Parathyroid adenoma (tissue), 2 donors: ENCODE data around the gene GADD45B.
"Not testable (repeated sequence)": the region's sequence is repeated elsewhere in the genome, so short reads cannot be mapped to it uniquely, and the experiment has no call there.

ENCODE experiments used
- H2AFZ ChIP-seq: fragments of 300-600 bp; sonication (generic); one replicate; pipeline ENCODE4 v1.7.0; 2017; ENCODE audit warnings: antibody characterized with exemption, mild to moderate bottlenecking
- H3K27ac ChIP-seq: fragments of 300-600 bp; sonication (generic); one replicate; pipeline ENCODE4 v1.7.0; 2017
- H3K27me3 ChIP-seq: fragments of 300-600 bp; sonication (generic); one replicate; pipeline ENCODE4 v1.7.0; 2017; ENCODE audit warnings: low read length; ENCODE audit not compliant: control insufficient read depth, insufficient read depth
- H3K36me3 ChIP-seq: fragments of 300-600 bp; sonication (generic); one replicate; pipeline ENCODE4 v1.7.0; 2017; ENCODE audit warnings: low read length; ENCODE audit not compliant: control insufficient read depth, insufficient read depth
- H3K4me1 ChIP-seq: fragments of 300-600 bp; sonication (generic); one replicate; pipeline ENCODE4 v1.7.0; 2017; ENCODE audit warnings: control low read depth
- H3K4me2 ChIP-seq: fragments of 300-600 bp; sonication (generic); one replicate; pipeline ENCODE4 v1.7.0; 2017; ENCODE audit warnings: low read length
- H3K4me3 ChIP-seq: fragments of 300-600 bp; sonication (generic); one replicate; pipeline ENCODE4 v1.7.0; 2017; ENCODE audit warnings: low read depth, low read length
- H3K79me2 ChIP-seq: fragments of 300-600 bp; sonication (generic); one replicate; pipeline ENCODE4 v1.7.0; 2017; ENCODE audit warnings: control low read depth
- H3K9ac ChIP-seq: fragments of 300-600 bp; sonication (generic); one replicate; pipeline ENCODE4 v1.7.0; 2017; ENCODE audit warnings: mild to moderate bottlenecking
- H3K9me3 ChIP-seq: fragments of 300-600 bp; sonication (generic); one replicate; pipeline ENCODE4 v1.7.0; 2017; ENCODE audit warnings: low read length; ENCODE audit not compliant: control insufficient read depth
- CTCF ChIP-seq: fragments of 300-600 bp; sonication (generic); IDR thresholded peaks from one replicate; pipeline ENCODE4 v1.7.0; 2017; ENCODE audit warnings: antibody characterized with exemption, mild to moderate bottlenecking
- donor health status: primary hyperparathyroidism.

The GADD45B gene

GRCh38 chr19:2462635-2463421 is 13.1 kb upstream of the GADD45B start:
- H3K79me2 ChIP-seq = no peaks in the 10 kb centered on the region
- TF ChIP-seq CTCF = no peak
- H2AFZ ChIP-seq = peak overlapping the region; percentile 82
- no peak overlapping the region for H3K27ac ChIP-seq
- peak overlapping the region; percentile 90 for H3K4me2 ChIP-seq
- no peaks in the 10 kb centered on the region for H3K9me3 ChIP-seq
- peak overlapping the region; percentile 48 for H3K4me3 ChIP-seq
- no peak overlapping the region for H3K9ac ChIP-seq
- H3K4me1 ChIP-seq = no peaks in the 10 kb centered on the region
- H3K36me3 ChIP-seq = no peaks in the 10 kb centered on the region
- H3K27me3 ChIP-seq = no peaks in the 10 kb centered on the region

GRCh38 chr19:2463694-2464093 is 12.2 kb upstream of the GADD45B start:
- H2AFZ ChIP-seq = peak overlapping the region; percentile 61
- not testable (repeated sequence) for H3K9me3 ChIP-seq, H3K27ac ChIP-seq, H3K79me2 ChIP-seq, H3K4me1 ChIP-seq, H3K4me3 ChIP-seq, H3K36me3 ChIP-seq, H3K4me2 ChIP-seq, H3K27me3 ChIP-seq, H3K9ac ChIP-seq

GRCh38 chr19:2464389-2464788 is 11.5 kb upstream of the GADD45B start:
- H3K27me3 ChIP-seq = no peaks in the 10 kb centered on the region
- peak overlapping the region; percentile 38 for H2AFZ ChIP-seq
- H3K36me3 ChIP-seq = no peaks in the 10 kb centered on the region
- H3K4me2 ChIP-seq = no peak overlapping the region
- H3K27ac ChIP-seq = no peak overlapping the region
- H3K79me2 ChIP-seq = no peaks in the 10 kb centered on the region
- H3K4me3 ChIP-seq = no peak overlapping the region
- H3K9me3 ChIP-seq = no peaks in the 10 kb centered on the region
- no peak overlapping the region for H3K9ac ChIP-seq
- H3K4me1 ChIP-seq = no peaks in the 10 kb centered on the region
- no peak for TF ChIP-seq CTCF

- H3K36me3 ChIP-seq = no peaks in the 10 kb centered on the region
- no peaks in the 10 kb centered on the region for H3K4me1 ChIP-seq
- H3K79me2 ChIP-seq = no peaks in the 10 kb centered on the region
- TF ChIP-seq CTCF = no peak
- H3K4me2 ChIP-seq = no peak overlapping the region
- H3K4me3 ChIP-seq = no peak overlapping the region
- no peaks in the 10 kb centered on the region for H3K27me3 ChIP-seq
- H3K9ac ChIP-seq = no peak overlapping the region
- H3K9me3 ChIP-seq = no peaks in the 10 kb centered on the region
- H3K27ac ChIP-seq = no peak overlapping the region
- no peak overlapping the region for H2AFZ ChIP-seq
These were observed 7.3 kb upstream of the GADD45B start for GRCh38 chr19:2468596-2468995.

GRCh38 chr19:2469102-2469914 is 6.6 kb upstream of the GADD45B start:
- no peaks in the 10 kb centered on the region for H3K36me3 ChIP-seq
- no peak overlapping the region for H3K27ac ChIP-seq
- H3K9me3 ChIP-seq = no peaks in the 10 kb centered on the region
- H3K4me3 ChIP-seq = no peak overlapping the region
- H3K4me2 ChIP-seq = no peak overlapping the region
- H3K79me2 ChIP-seq = no peaks in the 10 kb centered on the region
- no peak overlapping the region for H3K9ac ChIP-seq
- TF ChIP-seq CTCF = no peak
- no peaks in the 10 kb centered on the region for H3K4me1 ChIP-seq
- H2AFZ ChIP-seq = no peak overlapping the region
- no peaks in the 10 kb centered on the region for H3K27me3 ChIP-seq

- not testable (repeated sequence) for H3K27me3 ChIP-seq, H3K36me3 ChIP-seq, H3K4me2 ChIP-seq, H3K27ac ChIP-seq, H3K4me3 ChIP-seq, H3K9ac ChIP-seq, H3K4me1 ChIP-seq, H3K79me2 ChIP-seq, H3K9me3 ChIP-seq, H2AFZ ChIP-seq
These were observed 6.1 kb upstream of the GADD45B start for GRCh38 chr19:2469915-2470200.
